Psoas muscle (tissue), 8 donors: ENCODE measurements around the gene PHF20. TPM values are rescaled to one million over a fixed set of nuclear protein-coding genes. Genes with fewer than 3 reads are reported as not detected.

Experiments used
- ATAC-seq, 4 donors: fragments of 200-7000 bp; cut with Tn5 transposase; one replicate each; pipeline ENCODE4 v1.9.1; 2020; ENCODE audit warnings: moderate library complexity in 3 of 4, mild to moderate bottlenecking in 2 of 4
- DNase-seq, 2 donors: peaks; one replicate each; pipeline ENCODE4 v3.0.0-alpha.2; 2020
- H3K27ac ChIP-seq: fragments of 200-600 bp; one replicate; pipeline ENCODE4 v1.8.0; 2022
- H3K27me3 ChIP-seq, 3 donors: fragments of 200-600 bp in 1 of 3; one replicate each; pipeline versions ENCODE4 v1.6.1 to v1.8.0; 2013 to 2022; ENCODE audit warnings: low read length in 2 of 3, mild to moderate bottlenecking in 2 of 3, moderate library complexity in 1 of 3; ENCODE audit not compliant: insufficient read depth in 3 of 3
- H3K36me3 ChIP-seq, 2 donors: fragments of 200-600 bp in 1 of 2; one replicate each; pipeline versions ENCODE4 v1.6.1 to v1.8.0; 2013 to 2022; ENCODE audit warnings: low read depth in 1 of 2, mild to moderate bottlenecking in 1 of 2, moderate library complexity in 1 of 2; ENCODE audit not compliant: insufficient read depth in 1 of 2
- H3K4me1 ChIP-seq: fragments of 200-600 bp; one replicate; pipeline ENCODE4 v1.8.0; 2022
- H3K4me3 ChIP-seq: fragments of 200-600 bp; one replicate; pipeline ENCODE4 v1.8.0; 2022; ENCODE audit warnings: mild to moderate bottlenecking
- H3K9me3 ChIP-seq: fragments of 200-600 bp; one replicate; pipeline ENCODE4 v1.8.0; 2022
- whole genome bisulfite sequencing, 3 donors: extraction: QIAGEN DNeasy Blood & Tissue Kit; methylation state at CpG; one replicate each; pipeline versions ENCODE4 v1.1.6 to v1.1.7; 2013; 5-methylcytosine and 5-hydroxymethylcytosine counted together
- intact Hi-C, 2 donors: fragments of 100-400 bp; cut with DNase I; formaldehyde crosslinking; loops; one replicate each; pipeline versions ENCODE4 v1.11.0 to v1.14.2; 2022
- polyA plus RNA-seq, 3 donors: library from polyadenylated mRNA; stranded (reverse); fragments of 200-250 nt; gene quantifications; one replicate each; pipeline ENCODE4 v1.2.3, GENCODE V29; 2013
- total RNA-seq, 4 donors: library from RNA; stranded (reverse); fragmentation: NEBNext Ultra II Directional in 2 of 4; extraction: Animal tissue kit (Norgen Biotek cat#: 25700) in 2 of 4; gene quantifications; one replicate each; pipeline versions ENCODE4 v1.2.1 to v1.2.4, GENCODE V29; 2021 to 2023
- TF ChIP-seq, protein P1 (sequence below): fragments of 200-600 bp; IDR thresholded peaks from one replicate; pipeline ENCODE4 v1.8.0; 2022; ENCODE audit warnings: antibody characterized with exemption
- donor health status: healthy with polysubstance abuse.
- donor health status: DM: no; HTN: no; CAD: no; lungs with moderate emphysema.
- donor health status: Bipolar disorder and iron deficiency.
- donor health status: healthy.
- donor health status: DM: yes; HTN: yes; CAD: no.
- donor health status: DM: no; HTN: no; CAD: no.
- donor health status: DM: no; HTN: no; CAD: no.
- donor health status: DM: yes; HTN: yes; CAD: no.

The PHF20 gene
- total and polyA plus RNA-seq, 7 donors, result 32.1 to 97.9 (median 58.6) TPM

DNA sequence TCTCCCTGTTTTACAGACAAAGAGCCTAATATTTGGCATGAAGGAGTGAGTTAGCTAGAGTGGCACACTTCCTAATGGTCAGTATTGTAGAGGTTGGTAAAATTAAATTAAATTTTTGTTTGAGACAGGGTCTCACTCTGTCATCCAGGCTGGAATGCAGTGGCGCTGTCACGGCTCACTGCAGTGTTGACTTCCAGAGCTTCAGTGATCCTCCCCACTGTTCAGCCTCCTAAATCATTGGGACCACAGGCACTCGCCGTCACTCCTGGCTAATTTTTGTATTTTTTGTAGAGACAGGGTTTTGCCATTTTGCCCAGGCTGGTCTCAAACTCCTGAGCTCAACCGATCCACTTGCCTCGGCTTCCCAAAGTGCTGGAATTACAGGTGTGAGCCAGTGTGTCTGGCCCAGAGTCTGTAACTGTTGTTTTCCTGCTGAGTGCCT lies 111.5 kb downstream of the PHF20 start:
- Histone ChIP-seq H3K36me3 (no peaks in the 10 kb centered on the region), H3K27ac (peak overlapping the region; percentile 80), H3K9me3 (no peaks in the 10 kb centered on the region), H3K4me3 (no peak overlapping the region), H3K4me1 (peaks cover 49% of the 10 kb centered on the region), H3K27me3 (no peaks in the 10 kb centered on the region)
- no peak for DNase-seq
- TF ChIP-seq, protein P1, sequence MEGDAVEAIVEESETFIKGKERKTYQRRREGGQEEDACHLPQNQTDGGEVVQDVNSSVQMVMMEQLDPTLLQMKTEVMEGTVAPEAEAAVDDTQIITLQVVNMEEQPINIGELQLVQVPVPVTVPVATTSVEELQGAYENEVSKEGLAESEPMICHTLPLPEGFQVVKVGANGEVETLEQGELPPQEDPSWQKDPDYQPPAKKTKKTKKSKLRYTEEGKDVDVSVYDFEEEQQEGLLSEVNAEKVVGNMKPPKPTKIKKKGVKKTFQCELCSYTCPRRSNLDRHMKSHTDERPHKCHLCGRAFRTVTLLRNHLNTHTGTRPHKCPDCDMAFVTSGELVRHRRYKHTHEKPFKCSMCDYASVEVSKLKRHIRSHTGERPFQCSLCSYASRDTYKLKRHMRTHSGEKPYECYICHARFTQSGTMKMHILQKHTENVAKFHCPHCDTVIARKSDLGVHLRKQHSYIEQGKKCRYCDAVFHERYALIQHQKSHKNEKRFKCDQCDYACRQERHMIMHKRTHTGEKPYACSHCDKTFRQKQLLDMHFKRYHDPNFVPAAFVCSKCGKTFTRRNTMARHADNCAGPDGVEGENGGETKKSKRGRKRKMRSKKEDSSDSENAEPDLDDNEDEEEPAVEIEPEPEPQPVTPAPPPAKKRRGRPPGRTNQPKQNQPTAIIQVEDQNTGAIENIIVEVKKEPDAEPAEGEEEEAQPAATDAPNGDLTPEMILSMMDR, result no peak
- WGBS, 3 donors, result 75 to 92% (median 78%) methylated on average over 6 of the region's 6 CpGs
- ATAC-seq, result no peak
- intact Hi-C loops, result loop anchor here (5.0 to 10.0 kb wide), 2 partner anchors 59 to 141 kb away; partner anchors contain the start of gene RBM39 (in 2 of the 2)

DNA sequence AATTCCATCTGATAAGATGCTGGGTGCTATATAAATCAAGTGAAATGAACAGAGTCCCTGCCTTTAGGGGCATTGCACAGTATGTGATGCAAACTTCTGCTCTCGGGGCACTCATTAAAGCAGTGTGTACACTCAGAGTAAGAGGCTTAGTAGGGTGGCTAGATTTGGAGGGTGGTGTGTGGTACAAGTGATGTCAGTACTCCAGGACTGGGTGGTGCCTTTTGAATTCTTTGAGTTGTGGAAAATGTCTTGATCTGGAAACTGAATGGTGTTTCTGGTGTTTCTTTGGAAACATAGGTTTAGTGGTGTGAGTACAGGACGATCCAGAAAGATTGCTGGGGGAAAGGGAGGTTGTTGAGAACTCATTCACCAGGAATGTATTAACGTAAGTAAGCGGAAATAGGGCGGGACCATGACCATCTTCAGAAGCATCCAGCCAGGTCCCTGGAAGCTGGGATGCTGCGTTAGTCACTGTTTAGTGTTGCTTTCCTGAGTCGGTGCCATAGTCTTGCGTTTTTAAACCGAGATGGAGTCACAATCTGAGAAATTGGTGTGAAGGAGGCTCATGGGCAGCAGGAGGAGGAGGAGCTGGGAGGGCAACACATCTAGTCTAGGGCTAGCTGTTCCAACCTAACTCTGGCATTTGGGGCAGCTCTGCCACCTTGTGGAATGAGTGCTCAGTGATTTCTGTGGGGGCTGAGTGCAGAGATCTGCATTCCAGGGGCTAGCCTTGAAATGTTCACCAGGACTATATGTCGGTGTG lies 112.1 kb downstream of the PHF20 start:
- 27 to 50% (median 35%) methylated on average over 10 of the region's 10 CpGs for WGBS, 3 donors
- peak overlapping the region; percentile 80 for H3K27ac ChIP-seq
- H3K9me3 ChIP-seq, result no peaks in the 10 kb centered on the region
- H3K27me3 ChIP-seq, result no peaks in the 10 kb centered on the region
- intact Hi-C loops, result loop anchor here (5.0 to 10.0 kb wide), 2 partner anchors 59 to 142 kb away; partner anchors contain the start of gene RBM39 (in 2 of the 2)
- H3K4me3 ChIP-seq, result no peak overlapping the region
- H3K36me3 ChIP-seq, result no peaks in the 10 kb centered on the region
- DNase-seq, result peak; percentile 77 to 85
- TF ChIP-seq, protein P1, result peak; percentile 77
- H3K4me1 ChIP-seq, result peaks cover 45% of the 10 kb centered on the region
- peak; percentile 82 to 87 (median 83) for ATAC-seq

DNA sequence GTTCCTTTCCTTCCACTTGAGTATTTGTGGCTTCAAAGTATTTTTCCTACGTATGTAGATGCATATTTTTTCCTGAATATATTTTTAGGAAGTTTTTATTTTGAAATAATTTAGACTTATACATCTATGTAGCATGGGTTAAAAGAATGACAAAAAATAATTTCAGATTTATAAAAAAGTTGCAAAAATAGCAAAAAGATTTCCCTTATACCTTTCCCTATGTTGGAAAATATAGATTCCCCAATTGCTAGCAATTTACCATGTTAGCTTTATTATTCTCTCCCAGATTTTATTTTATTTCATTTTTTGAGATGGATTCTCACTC lies 112.7 kb downstream of the PHF20 start:
- H3K4me3 ChIP-seq, result no peak overlapping the region
- H3K36me3 ChIP-seq, result no peaks in the 10 kb centered on the region
- H3K4me1 ChIP-seq, result peaks cover 45% of the 10 kb centered on the region
- no peaks in the 10 kb centered on the region for H3K27me3 ChIP-seq
- peak overlapping the region; percentile 80 for H3K27ac ChIP-seq
- TF ChIP-seq, protein P1, result no peak
- 39 to 59% (median 48%) methylated on average over 1 of the region's 1 CpG for WGBS, 3 donors
- ATAC-seq (no peak), DNase-seq (no peak)
- intact Hi-C loops, result loop anchor here (5.0 to 10.0 kb wide), 2 partner anchors 60 to 142 kb away; partner anchors contain the start of gene RBM39 (in 2 of the 2)
- H3K9me3 ChIP-seq, result no peaks in the 10 kb centered on the region

GRCh38 chr20:35885212-35885611 lies 113.4 kb downstream of the PHF20 start:
- intact Hi-C loops, result loop anchor here (5.0 to 10.0 kb wide), 2 partner anchors 60 to 283 kb away; no protein-coding TSS in a partner anchor
- H3K27ac ChIP-seq, result peak overlapping the region; percentile 80
- 22 to 61% (median 26%) methylated on average over 1 of the region's 1 CpG for WGBS, 3 donors
- H3K27me3 ChIP-seq, result no peaks in the 10 kb centered on the region
- peaks cover 45% of the 10 kb centered on the region for H3K4me1 ChIP-seq
- DNase-seq, result no peak
- TF ChIP-seq, protein P1, result no peak
- ATAC-seq, result no peak
- H3K36me3 ChIP-seq, result no peaks in the 10 kb centered on the region
- H3K4me3 ChIP-seq, result no peak overlapping the region
- no peaks in the 10 kb centered on the region for H3K9me3 ChIP-seq
